Parathyroid adenoma (tissue), 2 donors: ENCODE data around the gene A1BG.

Experiments
- H2AFZ ChIP-seq: fragments of 300-600 bp; sonication (generic); one replicate; pipeline ENCODE4 v1.7.0; 2017; ENCODE audit warnings: antibody characterized with exemption, mild to moderate bottlenecking
- H3K27ac ChIP-seq: fragments of 300-600 bp; sonication (generic); one replicate; pipeline ENCODE4 v1.7.0; 2017
- H3K27me3 ChIP-seq: fragments of 300-600 bp; sonication (generic); one replicate; pipeline ENCODE4 v1.7.0; 2017; ENCODE audit warnings: low read length; ENCODE audit not compliant: control insufficient read depth, insufficient read depth
- H3K36me3 ChIP-seq: fragments of 300-600 bp; sonication (generic); one replicate; pipeline ENCODE4 v1.7.0; 2017; ENCODE audit warnings: low read length; ENCODE audit not compliant: control insufficient read depth, insufficient read depth
- H3K4me1 ChIP-seq: fragments of 300-600 bp; sonication (generic); one replicate; pipeline ENCODE4 v1.7.0; 2017; ENCODE audit warnings: control low read depth
- H3K4me2 ChIP-seq: fragments of 300-600 bp; sonication (generic); one replicate; pipeline ENCODE4 v1.7.0; 2017; ENCODE audit warnings: low read length
- H3K4me3 ChIP-seq: fragments of 300-600 bp; sonication (generic); one replicate; pipeline ENCODE4 v1.7.0; 2017; ENCODE audit warnings: low read depth, low read length
- H3K79me2 ChIP-seq: fragments of 300-600 bp; sonication (generic); one replicate; pipeline ENCODE4 v1.7.0; 2017; ENCODE audit warnings: control low read depth
- H3K9ac ChIP-seq: fragments of 300-600 bp; sonication (generic); one replicate; pipeline ENCODE4 v1.7.0; 2017; ENCODE audit warnings: mild to moderate bottlenecking
- H3K9me3 ChIP-seq: fragments of 300-600 bp; sonication (generic); one replicate; pipeline ENCODE4 v1.7.0; 2017; ENCODE audit warnings: low read length; ENCODE audit not compliant: control insufficient read depth
- CTCF ChIP-seq: fragments of 300-600 bp; sonication (generic); IDR thresholded peaks from one replicate; pipeline ENCODE4 v1.7.0; 2017; ENCODE audit warnings: antibody characterized with exemption, mild to moderate bottlenecking
- donor health status: primary hyperparathyroidism.

The A1BG gene

GRCh38 chr19:58330458-58330857 lies 22.8 kb downstream of the A1BG start:
- Histone ChIP-seq H3K4me1 (peaks cover 3% of the 10 kb centered on the region), H3K79me2 (peaks cover 26% of the 10 kb centered on the region), H3K4me3 (no peak overlapping the region), H3K27me3 (no peaks in the 10 kb centered on the region), H3K9ac (no peak overlapping the region), H2AFZ (no peak overlapping the region), H3K4me2 (no peak overlapping the region), H3K9me3 (no peaks in the 10 kb centered on the region), H3K27ac (no peak overlapping the region), H3K36me3 (no peaks in the 10 kb centered on the region)
- no peak for TF ChIP-seq CTCF

GRCh38 chr19:58328999-58329398 lies 24.3 kb downstream of the A1BG start:
- TF ChIP-seq CTCF, result no peak
- Histone ChIP-seq H3K4me3 (no peak overlapping the region), H3K36me3 (no peaks in the 10 kb centered on the region), H3K9ac (no peak overlapping the region), H3K79me2 (peaks cover 35% of the 10 kb centered on the region), H3K27ac (no peak overlapping the region), H3K27me3 (no peaks in the 10 kb centered on the region), H3K9me3 (no peaks in the 10 kb centered on the region), H2AFZ (no peak overlapping the region), H3K4me1 (peaks cover 3% of the 10 kb centered on the region), H3K4me2 (no peak overlapping the region)

GRCh38 chr19:58326914-58327726 lies 26.2 kb downstream of the A1BG start, which contains the start of gene ZSCAN22:
Gene ZSCAN22 (plus strand): TSS chr19:58326994. CDS start chr19:58334803, 7,809 bp downstream.
- Histone ChIP-seq H3K4me1 (peaks cover 3% of the 10 kb centered on the region), H3K27me3 (no peaks in the 10 kb centered on the region), H3K27ac (peak within 1 kb of the TSS; percentile 98), H3K4me2 (peak within 1 kb of the TSS; percentile 82), H3K4me3 (peak within 1 kb of the TSS; percentile 98), H3K36me3 (no peaks in the 10 kb centered on the region), H3K9ac (peak within 1 kb of the TSS; percentile 85), H2AFZ (peak within 1 kb of the TSS; percentile 99), H3K79me2 (peaks cover 29% of the 10 kb centered on the region), H3K9me3 (no peaks in the 10 kb centered on the region)
- peak; percentile 7 for TF ChIP-seq CTCF

GRCh38 chr19:58326501-58326913 lies 26.8 kb downstream of the A1BG start:
- Histone ChIP-seq H3K4me2 (peak overlapping the region; percentile 82), H3K27ac (peak overlapping the region; percentile 98), H2AFZ (peak overlapping the region; percentile 99), H3K9ac (peak overlapping the region; percentile 85), H3K36me3 (no peaks in the 10 kb centered on the region), H3K79me2 (peaks cover 26% of the 10 kb centered on the region), H3K27me3 (no peaks in the 10 kb centered on the region), H3K4me3 (peak overlapping the region; percentile 98), H3K9me3 (no peaks in the 10 kb centered on the region), H3K4me1 (peaks cover 3% of the 10 kb centered on the region)
- no peak for TF ChIP-seq CTCF
